GM18870 (cell line): ENCODE data around the gene CROCC2.

Experiments used
- ATAC-seq: cut with Tn5 transposase; IDR thresholded peaks from one replicate; pipeline ENCODE4 v1.9.1; 2021; ENCODE audit warnings: moderate library complexity; ENCODE audit not compliant: unreplicated experiment

Gene CROCC2

DNA sequence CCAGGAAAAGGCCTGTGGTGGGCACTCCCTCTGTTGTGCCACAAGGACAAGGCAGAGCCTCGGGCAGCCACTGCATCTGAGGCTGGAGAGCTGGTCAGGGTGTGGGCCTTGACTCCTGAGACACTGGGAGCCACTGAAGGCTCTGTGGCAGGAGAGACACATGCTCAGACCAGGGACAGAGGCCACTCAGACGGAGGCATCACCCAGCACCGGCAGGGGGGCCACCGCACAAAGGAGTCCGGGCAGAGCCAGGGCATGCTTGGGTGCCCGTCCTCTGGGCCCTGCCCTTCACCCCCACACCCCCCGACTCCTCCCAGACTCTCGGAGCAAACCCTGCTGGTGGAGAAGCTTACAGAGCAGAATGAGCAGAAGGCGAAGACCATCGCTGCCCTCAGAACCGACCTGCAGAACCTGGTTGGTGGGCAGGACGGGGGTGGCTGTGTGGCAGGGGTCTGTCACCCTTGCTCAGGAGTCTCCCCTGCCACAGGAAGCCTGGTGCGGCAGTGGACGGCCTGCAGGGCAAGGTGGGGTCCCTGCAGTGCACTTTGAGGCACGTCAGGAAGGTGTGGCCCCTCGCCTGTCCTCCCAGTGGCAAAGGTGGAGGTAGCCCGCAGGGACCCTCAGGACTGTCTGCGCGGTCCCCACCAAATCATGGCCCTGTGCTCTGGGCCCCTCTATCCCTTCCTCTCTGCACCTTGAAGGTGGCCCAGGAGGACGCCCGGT lies 26.0 kb downstream of the CROCC2 start:
- ATAC-seq: no peak

DNA sequence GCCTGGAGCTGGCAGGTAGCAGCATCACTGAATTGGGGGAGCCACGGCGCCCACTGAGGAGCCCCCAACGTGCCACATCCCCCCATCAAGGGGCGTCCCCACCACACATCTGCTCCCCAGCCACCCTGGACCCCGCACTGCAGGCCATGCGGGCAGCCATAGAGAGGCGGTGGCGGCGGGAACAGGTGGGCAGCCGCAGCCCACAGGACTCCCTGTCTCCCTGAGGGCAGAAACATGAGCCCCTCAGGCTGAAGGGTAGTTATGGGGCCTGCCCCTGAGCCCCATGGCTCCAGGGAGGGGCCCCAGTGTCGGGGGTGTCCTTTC lies 26.6 kb downstream of the CROCC2 start:
- ATAC-seq: no peak

DNA sequence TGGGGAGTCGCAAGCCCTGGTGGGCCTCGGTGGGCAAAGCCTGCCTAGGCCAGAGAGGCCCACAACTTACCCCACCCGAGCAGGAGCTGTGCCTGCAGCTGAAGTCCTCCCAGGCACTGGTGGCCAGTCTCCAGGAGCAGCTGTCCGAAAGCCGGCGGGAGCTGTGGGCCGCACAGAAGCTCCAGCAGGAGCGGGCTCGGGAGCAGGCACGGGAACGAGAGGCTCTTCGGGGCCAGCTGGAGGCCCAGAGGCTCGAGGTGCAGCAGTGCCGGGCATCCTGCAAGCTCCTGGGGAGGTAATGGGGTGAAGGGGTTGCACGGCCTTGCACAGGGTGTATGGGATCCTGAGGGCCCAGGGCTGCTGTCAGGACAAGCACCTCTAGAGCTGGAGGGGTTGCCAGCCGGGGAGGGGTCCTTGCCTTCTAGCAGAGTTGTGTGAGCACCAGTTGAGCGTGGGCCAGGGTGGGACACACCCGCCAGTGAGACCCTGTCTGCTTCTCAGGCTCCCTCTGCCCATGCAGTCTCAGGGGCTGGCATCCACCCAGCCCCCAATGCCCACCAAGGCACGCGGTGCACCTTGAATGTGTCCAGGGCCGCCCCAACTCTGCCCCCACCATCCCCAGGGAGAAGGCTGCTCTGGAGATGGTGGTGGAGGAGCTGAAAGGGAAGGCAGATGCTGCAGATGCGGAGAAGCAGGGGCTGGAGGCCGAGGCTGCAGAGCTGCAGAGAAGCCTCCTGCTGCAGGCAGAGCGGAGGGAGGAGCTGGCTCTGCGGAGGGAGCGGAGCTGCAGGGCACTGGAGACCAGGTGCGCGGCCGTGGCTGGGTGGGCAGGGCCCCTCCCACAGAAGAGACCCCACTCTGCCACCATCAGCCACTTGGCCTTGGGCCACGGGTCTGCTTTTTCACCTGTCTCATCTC lies 27.2 kb downstream of the CROCC2 start:
- ATAC-seq: no peak

DNA sequence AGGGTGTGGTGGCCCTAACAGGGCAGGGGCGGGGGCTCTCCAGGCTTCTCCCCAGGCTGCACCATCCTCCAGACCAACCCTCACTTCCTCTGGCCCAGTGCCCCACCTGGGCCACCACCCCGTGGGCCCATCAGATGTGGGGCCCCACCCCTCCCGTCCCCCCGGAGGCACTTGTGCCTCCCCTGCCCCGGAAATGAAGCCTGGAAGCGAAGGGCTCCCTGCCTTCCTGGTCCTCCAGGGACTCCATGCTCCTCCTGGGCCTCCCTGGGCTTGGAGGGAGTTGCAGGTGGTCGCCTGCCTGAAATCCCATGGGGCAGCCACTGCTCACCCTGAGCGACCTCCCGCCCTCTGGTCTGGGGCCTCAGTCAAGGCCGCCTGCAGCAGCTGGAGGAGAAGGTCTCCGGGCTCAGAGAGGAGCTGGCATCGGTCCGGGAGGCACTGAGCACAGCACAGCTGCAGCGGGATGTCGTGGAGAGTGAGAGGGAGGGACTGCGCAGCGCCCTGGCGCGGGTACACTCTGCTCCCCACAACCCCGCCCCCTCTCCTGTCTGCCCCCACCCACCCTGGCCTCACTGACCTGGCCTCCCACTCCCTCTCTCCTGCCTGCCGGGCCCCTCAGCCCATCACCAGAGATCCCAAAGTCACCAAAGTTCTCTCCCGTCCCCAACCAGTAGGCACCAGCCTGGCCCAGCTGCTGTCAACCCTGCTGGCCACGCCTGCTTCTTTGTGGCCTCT lies 28.0 kb downstream of the CROCC2 start:
- no peak for ATAC-seq

DNA sequence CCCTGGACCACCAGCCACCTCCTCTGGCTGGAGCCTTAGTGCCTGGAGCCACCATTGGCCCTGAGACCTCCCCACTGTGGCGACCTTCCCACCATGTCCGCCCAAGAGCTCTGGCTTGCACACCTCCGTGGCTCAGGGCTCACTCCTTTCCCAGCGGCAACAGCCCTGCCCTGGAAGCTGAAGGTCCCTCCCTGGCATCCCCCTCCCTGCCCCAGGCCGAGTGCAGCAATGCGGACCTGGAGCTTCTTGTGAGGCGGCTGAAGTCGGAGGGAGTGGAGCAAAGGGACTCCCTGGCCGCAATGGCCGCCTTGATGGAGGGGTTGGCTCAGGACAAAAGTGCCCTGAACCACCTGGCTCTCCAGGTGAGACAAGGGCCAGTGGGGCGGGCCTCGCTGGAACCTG lies 28.6 kb downstream of the CROCC2 start:
- no peak for ATAC-seq

DNA sequence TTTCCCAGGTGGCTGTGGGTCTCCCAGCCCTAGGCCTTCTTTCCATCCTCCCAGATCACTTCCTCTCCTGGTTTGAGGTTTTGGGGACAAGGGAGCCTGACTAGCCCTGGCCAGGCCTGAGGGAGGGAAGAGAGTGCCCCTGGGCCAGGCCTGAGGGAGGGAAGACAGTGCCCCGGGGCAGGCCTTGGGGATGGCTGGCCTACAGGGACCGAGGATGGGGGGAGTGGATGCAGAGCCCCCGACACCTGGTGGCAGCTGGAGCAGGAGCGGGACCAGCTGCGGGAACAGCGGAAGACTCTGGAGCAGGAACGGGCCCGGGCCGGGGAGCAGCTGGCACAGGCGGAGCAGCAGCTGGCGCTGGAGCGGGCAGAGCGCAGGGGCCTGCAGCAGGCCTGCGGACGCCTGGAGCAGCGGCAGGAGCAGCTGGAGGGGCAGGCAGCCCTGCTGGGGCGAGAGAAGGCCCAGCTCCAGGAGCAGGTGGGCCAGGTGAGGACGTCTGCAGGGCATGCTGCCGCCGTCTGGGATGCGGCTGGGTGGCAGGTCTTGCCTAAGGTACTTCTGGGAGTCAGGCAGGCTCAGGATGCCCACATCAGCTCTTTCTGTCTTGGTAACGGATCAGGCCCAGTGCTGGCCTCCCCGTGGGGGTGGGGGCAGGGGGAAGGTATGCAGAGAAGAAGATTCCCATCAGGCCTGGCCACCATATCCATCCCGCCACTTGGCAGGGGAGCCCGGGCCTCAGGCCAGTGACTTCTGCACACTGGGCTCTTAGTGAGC lies 29.2 kb downstream of the CROCC2 start:
- ATAC-seq: no peak

DNA sequence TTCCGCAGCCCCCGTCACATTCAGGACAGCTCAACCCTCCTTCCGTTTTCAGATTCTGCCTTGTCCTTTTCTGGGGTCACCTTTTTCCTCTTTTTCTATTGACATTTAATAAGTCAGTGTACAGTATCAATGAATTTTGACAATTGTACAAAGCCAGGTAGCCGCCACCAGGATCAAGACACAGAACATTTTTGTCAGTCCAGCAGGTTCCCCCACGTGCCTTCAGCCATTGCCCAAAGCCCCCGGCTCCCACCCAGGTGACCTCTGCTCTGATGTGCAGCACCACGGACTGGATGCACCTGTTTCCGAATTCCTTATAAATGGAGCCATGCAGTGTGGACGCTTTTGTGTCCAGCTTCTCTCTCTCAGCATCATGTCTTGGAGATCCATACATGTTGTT lies 30.0 kb downstream of the CROCC2 start:
- ATAC-seq: no peak

DNA sequence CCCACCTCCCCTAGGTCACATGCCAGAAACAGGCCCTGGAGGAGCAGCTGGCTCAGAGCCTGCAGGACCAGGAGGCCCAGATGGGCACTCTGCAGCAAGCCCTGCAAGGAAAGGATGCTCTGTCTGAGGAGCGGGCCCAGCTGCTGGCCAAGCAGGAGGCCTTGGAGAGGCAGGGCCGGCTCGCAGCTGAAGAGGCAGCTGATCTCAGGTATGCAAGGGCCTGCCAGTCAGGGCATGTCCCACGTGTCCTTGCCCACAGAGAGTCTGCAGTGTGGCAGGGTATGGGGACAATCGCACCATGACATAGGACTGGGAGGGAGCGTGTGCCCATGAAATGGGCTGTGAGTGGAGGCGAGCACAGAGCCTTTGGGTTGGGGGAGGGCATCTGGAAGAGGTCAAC lies 39.9 kb downstream of the CROCC2 start:
- ATAC-seq: no peak

DNA sequence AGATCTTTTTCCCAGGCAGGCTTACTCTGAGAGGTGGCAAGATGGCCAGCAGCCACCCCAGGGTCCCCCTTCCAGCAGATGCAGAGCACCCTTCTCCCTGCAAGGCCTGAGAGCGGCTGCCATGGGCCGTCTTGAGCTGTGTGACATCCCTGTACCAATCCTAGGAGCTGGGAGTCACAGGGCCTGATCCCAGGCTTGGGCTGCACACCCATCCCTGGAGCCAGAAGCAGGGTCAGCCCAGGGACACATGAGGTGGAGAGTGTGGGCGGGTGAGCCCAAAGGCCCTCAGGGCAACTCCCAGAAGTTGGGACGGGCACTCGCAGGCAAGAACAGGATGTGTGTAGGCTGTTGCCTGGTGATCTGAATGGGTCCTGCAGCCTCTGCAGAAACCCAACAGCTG lies 40.5 kb downstream of the CROCC2 start:
- ATAC-seq: no peak

DNA sequence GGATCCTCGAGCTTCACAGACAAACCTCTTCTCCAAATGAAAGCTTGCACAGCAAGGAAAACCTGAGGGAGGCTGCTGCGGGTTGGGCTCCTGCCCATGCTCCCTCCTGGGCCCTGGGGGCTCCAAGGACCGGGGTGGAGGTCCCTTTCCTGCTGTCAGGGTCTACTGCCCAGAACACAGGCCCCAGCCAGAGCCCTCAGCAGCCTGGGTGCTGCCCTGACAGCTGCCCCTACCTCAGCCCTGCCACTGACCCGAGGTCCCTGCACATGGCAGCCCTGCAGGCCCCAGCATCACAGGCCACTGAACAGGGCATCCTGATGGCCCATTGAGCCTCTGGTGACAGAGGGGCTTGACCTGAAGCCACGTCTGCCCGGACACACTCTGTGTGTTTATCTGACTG lies 41.0 kb downstream of the CROCC2 start:
- ATAC-seq: no peak

DNA sequence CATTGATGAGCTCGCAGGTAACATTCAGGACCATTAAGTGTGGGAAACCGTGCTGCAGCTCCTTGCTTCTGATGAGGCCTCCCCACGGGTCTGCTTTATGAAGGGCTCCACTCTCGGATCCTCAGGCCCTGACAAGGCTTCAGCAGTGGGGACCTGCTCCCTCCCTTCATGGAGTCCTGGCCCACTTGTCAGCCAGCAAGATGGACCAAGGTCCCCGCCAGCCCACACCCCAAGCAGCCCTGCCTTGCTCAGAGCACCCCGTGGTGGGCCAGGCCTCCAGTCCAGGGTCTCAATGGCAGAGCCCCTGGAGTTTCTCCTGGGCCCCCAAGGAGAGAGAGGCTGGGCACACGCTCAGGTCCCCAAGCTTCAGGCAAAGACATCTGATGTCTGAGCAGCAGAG lies 41.5 kb downstream of the CROCC2 start:
- no peak for ATAC-seq

DNA sequence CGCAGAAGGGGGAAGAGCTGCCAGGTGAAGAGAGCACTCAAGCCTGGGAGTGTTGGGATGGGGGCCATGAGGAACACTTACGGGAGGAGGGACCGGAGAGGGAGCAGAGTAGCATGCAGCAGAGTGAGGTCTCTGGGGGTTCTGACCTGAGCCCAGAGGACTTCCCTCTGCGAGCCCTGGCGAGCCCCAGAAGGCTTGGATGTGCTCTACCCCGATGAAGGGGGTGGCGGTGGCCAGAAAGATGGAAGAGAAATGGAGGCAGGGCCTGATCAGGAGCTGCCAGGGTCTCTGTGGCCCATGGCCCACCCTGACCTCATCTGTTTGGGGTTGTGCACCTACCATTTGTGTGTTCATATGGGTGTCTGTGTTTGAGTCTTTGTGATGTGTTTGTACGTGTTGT lies 42.0 kb downstream of the CROCC2 start:
- ATAC-seq: no peak

DNA sequence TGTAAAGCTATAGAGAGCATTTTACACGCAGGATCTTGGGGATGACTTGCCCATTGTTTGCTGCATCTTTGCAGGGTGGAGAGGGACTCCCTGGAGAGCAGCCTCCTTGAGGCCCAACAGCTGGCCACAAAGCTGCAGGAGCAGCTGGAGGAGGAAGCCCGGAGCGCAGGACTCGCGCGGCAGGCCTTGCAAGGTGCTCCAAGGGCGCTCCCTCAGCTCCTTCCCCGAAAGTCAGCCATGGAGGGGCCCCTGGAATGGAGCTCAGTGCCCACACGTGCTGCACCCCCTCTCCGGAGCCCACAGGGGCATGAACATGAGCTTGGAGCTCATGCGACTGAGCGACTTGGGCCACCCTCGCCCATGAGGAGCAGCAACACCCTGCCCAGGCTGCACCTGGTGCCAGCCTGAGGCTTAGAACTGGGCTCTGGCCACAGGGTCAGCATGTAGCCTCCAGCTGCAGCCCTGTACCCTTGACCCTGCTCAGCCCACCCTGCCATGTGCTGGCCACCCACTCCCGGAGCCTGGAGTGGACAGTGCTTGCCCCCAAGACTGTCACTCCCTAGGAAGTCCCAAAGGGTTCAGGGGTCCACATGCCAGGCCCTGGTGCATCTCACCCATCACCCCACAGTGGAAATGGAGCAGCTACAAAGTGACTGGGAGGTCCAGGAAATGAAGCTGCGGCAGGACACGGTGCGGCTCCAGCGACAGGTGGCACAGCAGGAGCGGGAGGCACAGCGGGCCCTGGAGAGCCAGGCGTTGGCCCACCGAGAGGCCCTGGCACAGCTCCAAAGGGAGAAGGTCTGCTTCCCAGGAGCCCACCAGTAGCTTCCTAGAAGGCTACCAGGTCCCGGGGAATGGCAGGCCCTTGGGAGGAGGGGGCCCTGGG lies 43.0 kb downstream of the CROCC2 start:
- no peak for ATAC-seq

DNA sequence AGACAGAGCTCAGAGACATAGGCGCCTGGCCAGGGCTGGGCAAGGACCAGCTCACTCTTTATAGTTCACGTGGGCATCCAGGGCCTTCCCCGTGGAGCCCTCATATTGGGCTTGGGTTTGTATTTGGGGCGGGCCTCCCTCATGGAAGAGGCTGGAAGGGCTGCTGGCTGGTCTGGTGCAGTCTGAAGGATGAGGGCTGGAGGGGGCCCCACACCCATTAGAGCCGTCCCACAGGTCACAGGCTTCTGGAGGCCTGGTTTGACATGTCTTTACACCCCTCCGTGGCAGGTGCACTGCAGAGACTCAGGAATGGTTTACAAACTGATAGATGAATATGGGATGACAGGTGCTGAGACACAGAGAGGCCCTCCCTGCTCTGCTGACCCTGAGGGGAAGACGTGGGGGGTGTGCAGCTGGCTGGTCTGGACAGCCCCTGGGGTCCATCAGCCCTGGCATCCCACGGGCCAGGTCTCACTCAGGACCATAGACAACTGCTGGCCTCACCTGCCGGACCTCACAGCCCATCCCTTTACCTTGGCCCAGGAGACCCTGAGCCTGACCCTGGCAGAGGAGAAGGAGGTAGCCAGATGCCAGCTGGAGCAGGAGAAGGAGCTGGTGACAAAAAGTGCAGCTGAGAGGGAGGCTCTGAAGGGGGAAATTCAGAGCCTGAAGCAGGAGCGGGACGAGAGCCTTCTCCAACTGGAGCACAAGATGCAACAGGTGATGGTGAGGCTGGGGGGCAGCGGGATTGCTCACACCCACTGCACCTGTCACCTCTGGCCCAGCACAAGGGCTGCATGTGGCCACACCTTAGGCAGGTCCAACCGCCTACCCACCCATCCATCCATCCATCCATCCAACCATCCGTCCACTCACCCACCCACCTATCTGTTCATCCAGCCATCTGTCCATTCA lies 43.9 kb downstream of the CROCC2 start:
- no peak for ATAC-seq

DNA sequence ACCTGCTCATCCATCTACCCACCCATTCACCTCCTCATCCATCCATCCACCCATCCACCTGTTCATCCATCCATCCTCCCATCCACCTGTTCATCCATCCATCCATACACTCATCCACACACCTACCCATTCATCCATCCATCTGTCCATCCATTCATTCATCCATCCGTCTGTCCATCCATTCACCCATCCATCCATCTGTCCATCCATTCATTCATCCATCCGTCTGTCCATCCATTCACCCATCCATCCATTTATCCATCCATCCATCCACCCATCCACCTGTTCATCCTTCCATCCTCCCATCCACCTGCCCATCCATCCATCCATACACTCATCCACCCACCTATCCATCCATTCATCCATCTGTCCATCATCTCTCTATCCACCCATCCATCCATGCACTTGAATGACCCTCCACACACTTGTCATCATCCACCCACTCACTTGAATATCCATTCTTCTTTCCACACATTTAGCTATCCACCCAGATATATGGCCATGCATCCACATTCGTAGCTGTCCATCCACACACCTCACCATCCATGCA lies 45.0 kb downstream of the CROCC2 start:
- ATAC-seq: no peak

DNA sequence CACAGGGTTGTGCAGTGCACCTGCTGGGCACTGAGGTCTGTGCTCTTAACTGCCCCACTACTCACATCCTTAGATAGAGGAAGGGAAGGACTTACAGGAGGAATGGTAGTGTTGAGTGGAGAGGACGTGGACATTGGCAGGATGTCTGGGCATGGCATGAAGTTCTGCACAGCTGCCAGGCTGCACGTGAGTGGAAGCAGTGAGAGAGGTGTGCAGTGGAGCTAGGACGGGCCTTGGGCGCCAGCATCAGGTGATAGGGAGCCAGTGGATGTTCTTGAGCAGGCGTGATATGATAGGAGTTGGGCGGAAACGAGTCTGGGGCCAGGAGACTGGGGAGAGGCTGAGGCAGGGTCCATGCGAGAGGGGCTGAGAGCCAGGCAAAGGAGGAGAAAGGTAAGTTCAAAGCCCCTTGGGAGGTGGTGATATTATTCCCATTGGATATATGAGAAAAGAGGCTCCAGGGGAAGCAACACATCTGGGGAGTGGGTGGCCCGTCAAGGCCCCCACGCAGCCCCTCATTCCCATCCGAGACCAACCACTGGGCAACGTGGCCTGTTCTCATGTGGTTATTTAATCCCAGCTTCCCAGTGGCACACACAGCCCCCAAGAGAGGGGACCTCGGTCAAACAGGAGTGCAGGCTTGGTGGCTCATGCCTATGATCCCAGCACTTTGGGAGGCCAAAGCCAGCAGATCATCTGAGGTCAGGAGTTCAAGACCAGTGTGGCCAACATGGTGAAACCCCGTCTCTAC lies 46.5 kb downstream of the CROCC2 start:
- ATAC-seq: no peak

DNA sequence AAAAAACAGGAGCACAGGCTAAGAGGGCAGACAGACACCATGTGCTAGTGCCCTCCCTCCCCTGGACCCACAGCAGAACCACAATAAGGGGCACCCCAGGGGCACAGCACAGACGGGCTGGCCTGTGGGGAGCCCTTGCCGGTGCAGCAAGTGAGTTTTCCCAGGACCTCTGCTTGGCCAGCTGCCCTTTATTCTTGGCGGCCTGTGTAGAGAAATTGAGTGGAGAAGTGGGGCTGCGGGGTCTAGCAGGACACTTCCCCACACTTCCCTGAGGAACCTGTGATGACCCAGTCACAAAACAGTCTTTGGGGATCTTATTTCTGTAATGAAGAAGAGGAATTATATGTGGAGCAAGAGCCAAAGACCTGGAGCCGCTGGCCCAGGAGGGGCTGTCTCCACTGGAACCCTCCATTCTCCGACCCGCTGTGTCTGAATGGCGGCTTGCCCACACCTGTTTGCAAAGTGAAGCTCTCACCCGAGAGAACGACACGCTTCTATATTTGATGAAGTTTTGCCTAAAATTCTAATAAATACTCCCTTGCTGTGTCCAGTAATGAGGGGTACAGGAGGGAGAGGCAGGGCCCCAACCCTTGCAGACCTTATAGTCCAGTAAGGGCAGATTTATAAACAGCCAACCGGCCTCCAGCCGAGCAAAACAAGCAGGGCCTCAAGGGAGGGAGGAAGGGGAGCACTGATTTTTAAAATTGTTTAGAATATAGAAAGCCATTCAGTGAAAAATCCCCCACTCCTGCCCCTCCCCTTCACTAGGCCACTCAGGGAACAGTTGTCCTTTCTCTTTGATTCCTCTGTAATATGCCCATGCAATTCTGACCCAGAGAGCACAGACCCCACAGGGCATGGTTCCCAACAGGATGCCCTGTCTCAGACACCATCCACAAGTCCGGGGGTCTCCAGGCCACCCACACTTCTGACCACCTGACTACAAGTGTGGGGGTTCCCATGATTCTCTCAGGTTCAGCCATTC lies 47.6 kb downstream of the CROCC2 start:
- ATAC-seq: no peak
